Measurements from ENCODE around the gene KCNJ1. TPM values are rescaled to one million over a fixed set of nuclear protein-coding genes. Genes with fewer than 3 reads are reported as not detected.

KCNJ1 gene
- total RNA-seq, 4 donors from 2014 or later: not detected

- no peak for DNase-seq
- TF ChIP-seq CTCF (IDR thresholded peaks at IDR 0.05) (no peak), POLR2A (IDR thresholded peaks at IDR 0.05) (no peak)
- Histone ChIP-seq H3K27ac (no peak overlapping the region), H3K4me1 (peaks cover 0 to 25% (median 0%) of the 10 kb centered on the region in 4 donors), H3K9me3 (no peaks in the 10 kb centered on the region), H3K36me3 (no peaks in the 10 kb centered on the region), H3K4me3 (no peak overlapping the region), H3K27me3 (no peaks in the 10 kb centered on the region)
Measured at GRCh38 chr11:128843198-128843785, 23.8 kb downstream of the KCNJ1 start.

- peak in 2 of 3 donors; percentile 51 to 61 for DNase-seq
- Histone ChIP-seq H3K36me3 (no peaks in the 10 kb centered on the region), H3K27ac (peak overlapping the region in 2 of 4 donors; percentile 40 to 50), H3K4me1 (peaks cover 0 to 25% (median 0%) of the 10 kb centered on the region in 4 donors), H3K4me3 (no peak overlapping the region), H3K27me3 (no peaks in the 10 kb centered on the region), H3K9me3 (no peaks in the 10 kb centered on the region)
- TF ChIP-seq CTCF (IDR thresholded peaks at IDR 0.05): no peak
- no peak for TF ChIP-seq POLR2A (IDR thresholded peaks at IDR 0.05)
Measured at GRCh38 chr11:128841461-128842072, 25.5 kb downstream of the KCNJ1 start.

GRCh38 chr11:128840783-128841182, 26.3 kb downstream of the KCNJ1 start:
- no peaks in the 10 kb centered on the region for H3K27me3 ChIP-seq

GRCh38 chr11:128840137-128840536, 27.0 kb downstream of the KCNJ1 start:
- no peak for DNase-seq
- peaks cover 0 to 25% (median 0%) of the 10 kb centered on the region in 4 donors for H3K4me1 ChIP-seq
- TF ChIP-seq POLR2A (IDR thresholded peaks at IDR 0.05): no peak
- TF ChIP-seq CTCF (IDR thresholded peaks at IDR 0.05): no peak
- H3K36me3 ChIP-seq: no peaks in the 10 kb centered on the region
- H3K4me3 ChIP-seq: no peak overlapping the region
- no peaks in the 10 kb centered on the region for H3K27me3 ChIP-seq
- H3K27ac ChIP-seq: no peak overlapping the region
- no peaks in the 10 kb centered on the region for H3K9me3 ChIP-seq

More at GRCh38 chr11:128840783-128841182, 26.3 kb downstream of the KCNJ1 start:
- peaks cover 0 to 25% (median 0%) of the 10 kb centered on the region in 4 donors for H3K4me1 ChIP-seq
- no peak overlapping the region for H3K4me3 ChIP-seq
- no peak for DNase-seq
- no peak for TF ChIP-seq CTCF (IDR thresholded peaks at IDR 0.05)
- TF ChIP-seq POLR2A (IDR thresholded peaks at IDR 0.05): no peak
- no peaks in the 10 kb centered on the region for H3K9me3 ChIP-seq
- no peaks in the 10 kb centered on the region for H3K36me3 ChIP-seq
- H3K27ac ChIP-seq: peak overlapping the region in 1 of 4 donors; percentile 50

- TF ChIP-seq POLR2A (IDR thresholded peaks at IDR 0.05) (no peak), CTCF (IDR thresholded peaks at IDR 0.05) (no peak)
- no peaks in the 10 kb centered on the region for H3K9me3 ChIP-seq
Measured at GRCh38 chr11:128839081-128839480, 28.0 kb downstream of the KCNJ1 start.

More at GRCh38 chr11:128839081-128839480, 28.0 kb downstream of the KCNJ1 start:
- Histone ChIP-seq H3K36me3 (no peaks in the 10 kb centered on the region), H3K27me3 (no peaks in the 10 kb centered on the region), H3K27ac (no peak overlapping the region), H3K4me1 (peaks cover 0 to 17% (median 0%) of the 10 kb centered on the region in 4 donors), H3K4me3 (no peak overlapping the region)
- no peak for DNase-seq
